Kidney tubule cell (primary cell): ENCODE results near the gene CTXND1.

Experiments
- DNase-seq: peaks from one replicate; pipeline ENCODE4 v3.0.0-alpha.2; 2018; ENCODE audit warnings: low spot score

Gene CTXND1

DNA sequence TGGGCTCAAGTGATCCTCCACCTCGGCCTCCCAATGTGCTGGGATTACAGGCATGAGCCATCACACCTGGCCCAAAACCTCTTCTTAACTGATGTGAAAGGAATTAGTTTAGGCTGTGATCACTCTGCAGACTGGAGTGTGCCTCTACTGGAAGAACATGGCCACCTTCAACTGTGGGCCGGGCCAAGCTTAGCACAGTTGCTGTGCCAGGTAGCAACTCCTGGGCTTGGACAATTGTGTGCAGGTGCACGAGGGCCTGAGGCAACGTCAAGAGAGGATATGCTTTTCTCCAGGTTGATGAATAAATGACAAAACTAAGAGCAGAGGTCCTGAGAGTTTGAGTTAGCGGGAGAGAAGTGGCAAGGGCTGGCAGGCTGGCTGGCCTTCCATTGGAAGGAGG, 92.7 kb downstream of the CTXND1 start:
- no peak for DNase-seq

GRCh38 chr15:80157215-80157614, 94.8 kb downstream of the CTXND1 start:
- no peak for DNase-seq

DNA sequence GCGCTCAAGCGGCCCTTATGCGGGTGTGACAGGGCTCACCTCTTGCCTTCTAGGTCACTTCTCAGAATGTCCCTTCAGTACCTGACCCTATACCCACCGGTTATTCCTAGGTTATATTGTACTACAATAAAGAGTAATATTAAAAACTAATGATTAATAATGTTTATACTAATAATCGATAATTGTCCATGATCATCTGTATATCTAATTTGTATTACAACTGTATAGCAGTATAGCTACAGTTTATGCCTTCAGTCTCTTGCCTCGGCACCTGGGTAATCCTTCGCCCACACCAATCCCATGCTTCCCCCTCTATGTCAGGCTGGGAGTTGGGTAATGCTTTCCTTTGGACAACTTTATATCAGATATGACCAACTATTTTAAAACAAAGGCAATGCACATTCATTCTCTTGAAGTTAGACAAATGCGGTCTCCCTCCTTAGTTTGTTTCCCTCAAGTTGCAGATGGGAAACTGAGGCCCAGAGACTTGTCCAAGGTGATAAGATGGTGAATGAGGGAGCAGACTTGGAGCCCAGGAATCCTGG, 95.8 kb downstream of the CTXND1 start:
- no peak for DNase-seq

- peak; percentile 83 for DNase-seq
Observed at GRCh38 chr15:80155378-80156175, 96.4 kb downstream of the CTXND1 start.

GRCh38 chr15:80155001-80155377, 97.0 kb downstream of the CTXND1 start:
- DNase-seq: no peak

- no peak for DNase-seq
Observed at GRCh38 chr15:80154336-80154735, 97.7 kb downstream of the CTXND1 start.

GRCh38 chr15:80153900-80154299, 98.1 kb downstream of the CTXND1 start:
- no peak for DNase-seq

GRCh38 chr15:80152896-80153876, 98.8 kb downstream of the CTXND1 start, which contains the start of gene FAH:
Gene FAH, plus strand, starts transcription at chr15:80152999. Its CDS starts 56 bp downstream, at chr15:80153055.
- DNase-seq: peak; percentile 65

- peak; percentile 90 for DNase-seq
Observed at GRCh38 chr15:80152180-80152895, 99.7 kb downstream of the CTXND1 start.

- no peak for DNase-seq
Observed at GRCh38 chr15:80151576-80151975, 100.4 kb downstream of the CTXND1 start.

GRCh38 chr15:80151148-80151547, 100.9 kb downstream of the CTXND1 start:
- DNase-seq: no peak
